Measurements from ENCODE around the gene SECTM1.
"Not testable (repeated sequence)": the region's sequence is repeated elsewhere in the genome, so short reads cannot be mapped to it uniquely, and the experiment has no call there.

SECTM1 gene

GRCh38 chr17:82333279-82334171 lies at the start of gene SECTM1:
Gene SECTM1, minus strand, starts transcription at chr17:82333766. Its CDS starts 6,526 bp downstream, at chr17:82327240.
- no peak for DNase-seq (ENCODE audit: low read depth in 4 of 4, low spot score in 1 of 4)

GRCh38 chr17:82382933-82383255 lies 49.3 kb upstream of the SECTM1 start:
- no peak for DNase-seq (ENCODE audit: low read depth in 4 of 4, low spot score in 1 of 4)

- not testable (repeated sequence) for DNase-seq (ENCODE audit: low read depth in 4 of 4, low spot score in 1 of 4)
Measured at GRCh38 chr17:82382220-82382932, 48.8 kb upstream of the SECTM1 start.

- not testable (repeated sequence) for DNase-seq (ENCODE audit: low read depth in 4 of 4, low spot score in 1 of 4)
Measured at GRCh38 chr17:82381703-82382009, 48.1 kb upstream of the SECTM1 start.

- no peak for DNase-seq (ENCODE audit: low read depth in 4 of 4, low spot score in 1 of 4)
Measured at GRCh38 chr17:82380860-82381702, 47.5 kb upstream of the SECTM1 start.

- DNase-seq (ENCODE audit: low read depth in 4 of 4, low spot score in 1 of 4): no peak
Measured at GRCh38 chr17:82378741-82379021, 45.1 kb upstream of the SECTM1 start.

GRCh38 chr17:82377924-82378740 lies 44.6 kb upstream of the SECTM1 start:
- no peak for DNase-seq (ENCODE audit: low read depth in 4 of 4, low spot score in 1 of 4)

- not testable (repeated sequence) for DNase-seq (ENCODE audit: low read depth in 4 of 4, low spot score in 1 of 4)
Measured at GRCh38 chr17:82377294-82377693, 43.7 kb upstream of the SECTM1 start.

- no peak for DNase-seq (ENCODE audit: low read depth in 4 of 4, low spot score in 1 of 4)
Measured at GRCh38 chr17:82376042-82376730, 42.6 kb upstream of the SECTM1 start.

GRCh38 chr17:82375359-82376041 lies 41.9 kb upstream of the SECTM1 start:
- no peak for DNase-seq (ENCODE audit: low read depth in 4 of 4, low spot score in 1 of 4)

GRCh38 chr17:82374626-82375331 lies 41.2 kb upstream of the SECTM1 start:
- no peak for DNase-seq (ENCODE audit: low read depth in 4 of 4, low spot score in 1 of 4)

GRCh38 chr17:82373731-82374625 lies 40.4 kb upstream of the SECTM1 start:
- no peak for DNase-seq (ENCODE audit: low read depth in 4 of 4, low spot score in 1 of 4)

- not testable (repeated sequence) for DNase-seq (ENCODE audit: low read depth in 4 of 4, low spot score in 1 of 4)
Measured at GRCh38 chr17:82373072-82373452, 39.5 kb upstream of the SECTM1 start.

GRCh38 chr17:82372249-82373071 lies 38.9 kb upstream of the SECTM1 start:
- no peak for DNase-seq (ENCODE audit: low read depth in 4 of 4, low spot score in 1 of 4)

GRCh38 chr17:82371333-82372248 lies 38.0 kb upstream of the SECTM1 start, which contains the start of gene UTS2R:
Gene UTS2R, plus strand, starts transcription at chr17:82371765. Its CDS starts 2,560 bp downstream, at chr17:82374325.
- no peak for DNase-seq (ENCODE audit: low read depth in 4 of 4, low spot score in 1 of 4)
